ENCODE results near the gene IL13RA2. TPM values are rescaled to one million over a fixed set of nuclear protein-coding genes. Genes with fewer than 3 reads are reported as not detected.

IL13RA2 gene
- total RNA-seq, 4 donors from 2014 or later, result 0.51 to 1.5 TPM; not detected in 2

- TF ChIP-seq CTCF (IDR thresholded peaks at IDR 0.05; ENCODE audit: low read depth), result no peak
Observed at GRCh38 chrX:115047181-115047580, 29.8 kb upstream of the IL13RA2 start.

GRCh38 chrX:115040417-115040816 is 23.0 kb upstream of the IL13RA2 start:
- no peak for TF ChIP-seq CTCF (IDR thresholded peaks at IDR 0.05; ENCODE audit: low read depth)

- TF ChIP-seq CTCF (IDR thresholded peaks at IDR 0.05; ENCODE audit: low read depth), result no peak
Observed at GRCh38 chrX:115038406-115038805, 21.0 kb upstream of the IL13RA2 start.

GRCh38 chrX:115036029-115036428 is 18.6 kb upstream of the IL13RA2 start:
- no peak for TF ChIP-seq CTCF (IDR thresholded peaks at IDR 0.05; ENCODE audit: low read depth)

GRCh38 chrX:115031989-115032388 is 14.6 kb upstream of the IL13RA2 start:
- TF ChIP-seq CTCF (IDR thresholded peaks at IDR 0.05; ENCODE audit: low read depth), result no peak

GRCh38 chrX:115030625-115031024 is 13.2 kb upstream of the IL13RA2 start:
- TF ChIP-seq CTCF (IDR thresholded peaks at IDR 0.05; ENCODE audit: low read depth), result no peak

- no peak for TF ChIP-seq CTCF (IDR thresholded peaks at IDR 0.05; ENCODE audit: low read depth)
Observed at GRCh38 chrX:115029869-115030570, 12.6 kb upstream of the IL13RA2 start.
